NCI-H1694 treated with DMSO at 0.1 percent for 48 hours (cell line): ENCODE results near the gene EDEM2.
"Not testable (repeated sequence)": the region's sequence is repeated elsewhere in the genome, so short reads cannot be mapped to it uniquely, and the experiment has no call there.

Experiments
- DNase-seq: peaks from one replicate; lab custom pipeline; 2025; lab: John Stamatoyannopoulos, UW

Gene EDEM2

GRCh38 chr20:35146920-35147574 lies at the start of gene EDEM2:
EDEM2 (minus strand) TSS chr20:35147336; CDS start chr20:35147258, 78 bp downstream.
- DNase-seq: peak; percentile 78

- DNase-seq: no peak
These were observed 49.2 kb upstream of the EDEM2 start for GRCh38 chr20:35196313-35196712.

- not testable (repeated sequence) for DNase-seq
These were observed 46.1 kb upstream of the EDEM2 start for GRCh38 chr20:35193031-35193791.

- DNase-seq: no peak
These were observed 45.2 kb upstream of the EDEM2 start for GRCh38 chr20:35192118-35192872.

- DNase-seq: no peak
These were observed 44.4 kb upstream of the EDEM2 start for GRCh38 chr20:35191419-35192117.

- DNase-seq: no peak
These were observed 43.4 kb upstream of the EDEM2 start for GRCh38 chr20:35190556-35190955.

- DNase-seq: not testable (repeated sequence)
These were observed 42.1 kb upstream of the EDEM2 start for GRCh38 chr20:35189223-35189622.

GRCh38 chr20:35187584-35188190 lies 40.6 kb upstream of the EDEM2 start:
- DNase-seq: no peak

GRCh38 chr20:35186691-35187289 lies 39.7 kb upstream of the EDEM2 start:
- DNase-seq: not testable (repeated sequence)

GRCh38 chr20:35181731-35182130 lies 34.6 kb upstream of the EDEM2 start:
- DNase-seq: no peak

GRCh38 chr20:35180266-35180665 lies 33.1 kb upstream of the EDEM2 start:
- no peak for DNase-seq

- DNase-seq: no peak
These were observed 32.4 kb upstream of the EDEM2 start for GRCh38 chr20:35179292-35180212.

- DNase-seq: no peak
These were observed 29.0 kb upstream of the EDEM2 start for GRCh38 chr20:35176132-35176531.

- DNase-seq: no peak
These were observed 27.5 kb upstream of the EDEM2 start for GRCh38 chr20:35174458-35175216.

GRCh38 chr20:35173576-35174192 lies 26.5 kb upstream of the EDEM2 start:
- no peak for DNase-seq

GRCh38 chr20:35172434-35172806 lies 25.3 kb upstream of the EDEM2 start:
- no peak for DNase-seq

- no peak for DNase-seq
These were observed 24.8 kb upstream of the EDEM2 start, which contains the start of gene PROCR for GRCh38 chr20:35171753-35172433. PROCR (plus strand) TSS chr20:35172072; CDS start chr20:35172155, 83 bp downstream.

- DNase-seq: no peak
These were observed 24.3 kb upstream of the EDEM2 start for GRCh38 chr20:35171438-35171752.
